Measurements from ENCODE around the gene DOK7. TPM values are rescaled to one million over a fixed set of nuclear protein-coding genes. Genes with fewer than 3 reads are reported as not detected.

Gene DOK7
- total and polyA plus RNA-seq, 2 of the 4 experiments (the other 2 are of a cell fraction) = not detected

- Histone ChIP-seq H2BK15ac (ENCODE audit: low read depth, low read length) (no peak overlapping the region), H3K14ac (replicated peaks; ENCODE audit: low read depth, low read length) (no peak overlapping the region), H2AK5ac (ENCODE audit: low read depth, low read length) (no peak overlapping the region), H2AFZ (replicated peaks; ENCODE audit: low read length, poor library complexity) (no peak overlapping the region), H3K4ac (ENCODE audit: low read depth, low read length) (no peak overlapping the region), H3K23ac (ENCODE audit: low read depth, low read length) (no peak overlapping the region), H3K79me1 (ENCODE audit: low read depth in 1 of 2, low read length in 2 of 2) (no peaks in the 10 kb centered on the region), H4K5ac (ENCODE audit: low read depth, low read length) (no peak overlapping the region), H3K4me3 (ENCODE audit: insufficient read depth, low read depth, low read length) (no peak overlapping the region), H3K56ac (ENCODE audit: extremely low read depth, insufficient read depth, low read length) (no peak overlapping the region), H2BK20ac (ENCODE audit: low read depth, low read length) (no peak overlapping the region), H3K9ac (ENCODE audit: low read depth, low read length) (no peak overlapping the region), H4K20me1 (ENCODE audit: insufficient read depth, low read length) (peaks cover 8% of the 10 kb centered on the region; the same call in 1 of the 2 replicates), H3K9me3 (ENCODE audit: control insufficient read depth, insufficient read depth, low read length) (no peaks in the 10 kb centered on the region), H2BK5ac (ENCODE audit: low read depth, low read length, poor library complexity, severe bottlenecking) (no peak overlapping the region), H2BK120ac (ENCODE audit: low read depth, low read length) (no peak overlapping the region), H3K27me3 (ENCODE audit: control insufficient read depth, insufficient read depth, low read length) (no peaks in the 10 kb centered on the region), H3K36me3 (ENCODE audit: control insufficient read depth, insufficient read depth, low read length) (peaks cover 69% of the 10 kb centered on the region), H4K91ac (ENCODE audit: insufficient read depth, low read depth, low read length) (no peak overlapping the region), H4K8ac (ENCODE audit: low read depth in 2 of 2, low read length in 2 of 2) (no peak overlapping the region), H3K18ac (ENCODE audit: low read depth, low read length) (no peak overlapping the region), H3K9me1 (ENCODE audit: insufficient read depth, low read length) (no peaks in the 10 kb centered on the region), H3K4me2 (ENCODE audit: low read depth, low read length) (no peak overlapping the region), H3K4me1 (ENCODE audit: control insufficient read depth, insufficient read depth, low read length) (no peaks in the 10 kb centered on the region), H2AK9ac (replicated peaks; ENCODE audit: low read depth, low read length, poor library complexity) (no peak overlapping the region), H3K27ac (ENCODE audit: insufficient read depth, low read length) (no peak overlapping the region)
- DNase-seq (no peak), ATAC-seq (ENCODE audit: low read depth) (no peak)
- BruUV-seq (replicated peaks) = no TSS peak
- dilution Hi-C loops (cut with HindIII; ENCODE audit: low sequenced_read_pairs, unreplicated experiment) = no loop called here
- in situ Hi-C loops (cut with MboI; ENCODE audit: low sequenced_read_pairs) = no loop called here
- intact Hi-C loops (cut with micrococcal nuclease) = no loop called here
- ChIA-PET POLR2A (ENCODE audit: unreplicated experiment) (no interaction called here), CTCF (no interaction called here)
- WGBS, 2 experiments (ENCODE audit: extremely low coverage in 2 of 2, insufficient read length in 1 of 2) = 95% methylated on average over 22 of the region's 32 CpGs; no CpG with 5 or more reads in 1 of the 2 experiments
- TF ChIP-seq NFE2L2 (IDR thresholded peaks at IDR 0.05; ENCODE audit: low read depth, low read length) (no peak), RFX5 (IDR thresholded peaks at IDR 0.05; ENCODE audit: low read depth, low read length) (no peak), MXI1 (IDR thresholded peaks at IDR 0.05; ENCODE audit: borderline replicate concordance, low read depth, low read length) (no peak), SMC3 (IDR thresholded peaks at IDR 0.05; ENCODE audit: low read depth, low read length) (no peak), MAFK (IDR thresholded peaks at IDR 0.05; ENCODE audit: low read depth, low read length) (no peak), BHLHE40 (IDR thresholded peaks at IDR 0.05; ENCODE audit: low read depth, low read length) (no peak), POLR2A (IDR thresholded peaks at IDR 0.05; ENCODE audit: low read depth, low read length) (no peak), RAD21 (IDR thresholded peaks at IDR 0.05; ENCODE audit: low read length) (no peak), FOS (IDR thresholded peaks at IDR 0.05; ENCODE audit: low read depth, low read length) (no peak)
Measured at GRCh38 chr4:3516061-3516835, 53.1 kb downstream of the DOK7 start.
